Neural cell (in vitro differentiated cells): ENCODE data around the gene LMBRD2. TPM values are rescaled to one million over a fixed set of nuclear protein-coding genes. Genes with fewer than 3 reads are reported as not detected.

Source experiments
- H2AFZ ChIP-seq: fragments of 200-600, 300-800 bp; sonication (generic), shearing (Covaris generic); 2 replicates; pipeline ENCODE4 v1.6.0; 2014; ENCODE audit warnings: low read depth, mild to moderate bottlenecking, antibody characterized with exemption, low read length, moderate library complexity
- H3F3A ChIP-seq: fragments of 200-600 bp; shearing (Covaris generic); 2 replicates; pipeline ENCODE4 v1.6.1; 2016; ENCODE audit warnings: mild to moderate bottlenecking, moderate library complexity, mixed read lengths, antibody characterized with exemption, low read length; ENCODE audit not compliant: insufficient read depth, poor library complexity, severe bottlenecking
- H3K27ac ChIP-seq: fragments of 200-600, 300-800 bp; sonication (generic), shearing (Covaris generic); 2 replicates; pipeline ENCODE4 v1.5.1; 2014; ENCODE audit warnings: mild to moderate bottlenecking, low read length, moderate library complexity
- H3K27me3 ChIP-seq: fragments of 300-800, 200-600 bp; sonication (generic), shearing (Covaris generic); 2 replicates; pipeline ENCODE4 v1.6.0; 2014; ENCODE audit warnings: mild to moderate bottlenecking, low read depth, low read length, moderate library complexity; ENCODE audit not compliant: insufficient read depth
- H3K36me3 ChIP-seq: fragments of 300-800, 200-600 bp; sonication (generic), shearing (Covaris generic); 2 replicates; pipeline ENCODE4 v1.5.1; 2014; ENCODE audit warnings: mild to moderate bottlenecking, antibody characterized with exemption, low read length, moderate library complexity; ENCODE audit not compliant: insufficient read depth
- H3K4me2 ChIP-seq: fragments of 300-800, 200-600 bp; sonication (generic), shearing (Covaris generic); 2 replicates; pipeline ENCODE4 v1.6.0; 2014; ENCODE audit warnings: mild to moderate bottlenecking, low read length
- H3K4me3 ChIP-seq: fragments of 300-800, 200-600 bp; sonication (generic), shearing (Covaris generic); 2 replicates; pipeline ENCODE4 v1.5.1; 2014; ENCODE audit warnings: mild to moderate bottlenecking, low read length, moderate library complexity
- H3K79me2 ChIP-seq: fragments of 200-600 bp; shearing (Covaris generic); replicated peaks from 2 replicates; pipeline ENCODE4 v1.6.0; 2014; ENCODE audit warnings: mild to moderate bottlenecking, low read length, moderate library complexity; ENCODE audit not compliant: insufficient read depth
- H3K9ac ChIP-seq: fragments of 300-800, 200-600 bp; sonication (generic), shearing (Covaris generic); 2 replicates; pipeline ENCODE4 v1.6.1; 2016; ENCODE audit warnings: mild to moderate bottlenecking, low read length, mixed read lengths
- H3K9me2 ChIP-seq: fragments of 200-600 bp; shearing (Covaris generic); 2 replicates; pipeline ENCODE4 v1.6.1; 2016; ENCODE audit warnings: mild to moderate bottlenecking, low read length, mixed read lengths; ENCODE audit not compliant: insufficient read depth
- H3K9me3 ChIP-seq: fragments of 200-600, 300-800 bp; sonication (generic), shearing (Covaris generic); 2 replicates; pipeline ENCODE4 v1.6.1; 2016; ENCODE audit warnings: mild to moderate bottlenecking, mixed run types, low read length, moderate library complexity, mixed read lengths
- H4K20me1 ChIP-seq: fragments of 200-600 bp; shearing (Covaris generic); 2 replicates; pipeline ENCODE4 v1.6.1; 2016; ENCODE audit warnings: mild to moderate bottlenecking, mixed run types; ENCODE audit not compliant: insufficient read depth
- EP300 ChIP-seq: fragments of 450-650 bp; conservative IDR thresholded peaks from 2 replicates; pipeline ENCODE4 v1.6.1; 2014; ENCODE audit warnings: antibody characterized with exemption, mild to moderate bottlenecking, moderate library complexity; ENCODE audit not compliant: poor library complexity, severe bottlenecking
- EZH2 ChIP-seq: fragments of 200-600, 300-800 bp; shearing (Covaris generic), sonication (generic); IDR thresholded peaks from 2 replicates; pipeline ENCODE4 v1.6.1; 2014; ENCODE audit warnings: antibody characterized with exemption, low read length, borderline replicate concordance, mild to moderate bottlenecking; ENCODE audit not compliant: insufficient read depth, poor library complexity, severe bottlenecking
- MXI1 ChIP-seq: fragments of 450-650 bp; conservative IDR thresholded peaks from 2 replicates; pipeline ENCODE4 v1.6.1; 2014; ENCODE audit warnings: antibody characterized with exemption, mild to moderate bottlenecking; ENCODE audit not compliant: poor library complexity, severe bottlenecking
- POLR2AphosphoS5 ChIP-seq: IDR thresholded peaks from 2 replicates; pipeline ENCODE4 v1.6.1; 2012
- RAD21 ChIP-seq: fragments of 450-650 bp; conservative IDR thresholded peaks from 2 replicates; pipeline ENCODE4 v1.6.1; 2014; ENCODE audit warnings: antibody characterized with exemption, mild to moderate bottlenecking, moderate library complexity
- SMC3 ChIP-seq: fragments of 450-650 bp; conservative IDR thresholded peaks from 2 replicates; pipeline ENCODE4 v1.6.1; 2014; ENCODE audit warnings: antibody characterized with exemption, mild to moderate bottlenecking, moderate library complexity; ENCODE audit not compliant: poor library complexity
- TAF1 ChIP-seq: IDR thresholded peaks from 2 replicates; pipeline ENCODE4 v1.6.1; 2012; ENCODE audit warnings: low read depth
- polyA plus RNA-seq: library from polyadenylated mRNA; depleted of rRNA; stranded (reverse); fragments of >200 nt; gene quantifications from 2 replicates; pipeline ENCODE4 v1.2.3, GENCODE V29; 2014
- TF ChIP-seq, protein P1 (sequence below): fragments of 450-650 bp; IDR thresholded peaks from 2 replicates; pipeline ENCODE4 v1.5.1; 2014; ENCODE audit warnings: antibody characterized with exemption, mild to moderate bottlenecking, moderate library complexity; ENCODE audit not compliant: poor library complexity, severe bottlenecking
- TF ChIP-seq, protein P2 (sequence below): IDR thresholded peaks from 2 replicates; pipeline ENCODE4 v1.6.1; 2012; ENCODE audit warnings: borderline replicate concordance

The LMBRD2 gene
- polyA plus RNA-seq, 1 donor from 2014 or later: 25.7 TPM

DNA sequence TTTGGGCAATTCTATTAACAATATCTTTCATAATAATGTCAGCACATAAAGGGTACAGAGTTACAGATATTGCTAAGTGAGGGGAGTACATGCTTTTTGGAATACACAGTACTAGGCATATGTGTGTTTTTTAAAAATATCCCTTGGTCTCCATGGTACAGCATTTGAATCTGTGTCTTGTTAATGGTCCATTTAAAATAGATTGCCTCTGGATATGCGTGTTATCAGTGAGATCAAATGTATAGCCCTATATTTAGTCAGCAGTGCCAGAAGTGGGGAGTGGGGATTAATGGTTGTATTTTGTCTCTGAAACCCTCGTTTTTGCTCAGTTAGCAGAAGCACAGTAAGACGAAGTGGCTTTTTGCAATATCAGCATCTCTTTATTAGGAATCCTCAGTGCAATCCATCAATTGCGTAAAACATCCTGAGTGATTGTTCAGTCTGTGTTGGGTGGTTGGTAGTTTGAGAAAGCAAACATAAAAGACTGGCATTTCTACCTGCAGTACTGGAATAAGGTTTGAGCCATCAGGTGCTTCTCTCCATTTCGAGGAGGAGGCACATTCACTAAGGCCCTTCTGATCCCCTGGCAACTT lies 19.2 kb upstream of the LMBRD2 start:
- no peak overlapping the region for H3K9ac ChIP-seq
- H2AFZ ChIP-seq: no peak overlapping the region
- no peak overlapping the region for H3K27ac ChIP-seq

DNA sequence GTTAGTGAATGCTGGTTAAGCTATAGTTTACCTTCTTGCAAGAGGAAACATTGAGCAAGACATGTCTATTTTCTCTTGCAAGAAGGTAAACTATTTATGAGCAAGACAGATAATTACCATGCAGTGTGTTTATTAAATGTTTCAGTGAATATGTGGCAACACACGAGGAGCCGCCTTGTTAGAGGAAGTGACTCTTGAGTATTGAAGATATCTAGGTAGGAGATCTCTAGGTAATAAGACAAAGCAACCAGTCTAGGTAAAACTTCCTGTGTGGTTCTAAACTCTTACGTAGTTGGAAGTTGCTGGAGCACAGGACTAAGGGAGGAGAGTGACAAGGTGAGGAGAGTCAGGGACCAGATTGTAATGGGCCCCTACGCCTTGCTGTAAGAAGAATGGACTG lies 17.1 kb upstream of the LMBRD2 start:
- TF ChIP-seq MXI1 (no peak), EP300 (no peak), TAF1 (no peak), EZH2 (no peak), RAD21 (no peak), SMC3 (no peak)
- TF ChIP-seq, protein P1, sequence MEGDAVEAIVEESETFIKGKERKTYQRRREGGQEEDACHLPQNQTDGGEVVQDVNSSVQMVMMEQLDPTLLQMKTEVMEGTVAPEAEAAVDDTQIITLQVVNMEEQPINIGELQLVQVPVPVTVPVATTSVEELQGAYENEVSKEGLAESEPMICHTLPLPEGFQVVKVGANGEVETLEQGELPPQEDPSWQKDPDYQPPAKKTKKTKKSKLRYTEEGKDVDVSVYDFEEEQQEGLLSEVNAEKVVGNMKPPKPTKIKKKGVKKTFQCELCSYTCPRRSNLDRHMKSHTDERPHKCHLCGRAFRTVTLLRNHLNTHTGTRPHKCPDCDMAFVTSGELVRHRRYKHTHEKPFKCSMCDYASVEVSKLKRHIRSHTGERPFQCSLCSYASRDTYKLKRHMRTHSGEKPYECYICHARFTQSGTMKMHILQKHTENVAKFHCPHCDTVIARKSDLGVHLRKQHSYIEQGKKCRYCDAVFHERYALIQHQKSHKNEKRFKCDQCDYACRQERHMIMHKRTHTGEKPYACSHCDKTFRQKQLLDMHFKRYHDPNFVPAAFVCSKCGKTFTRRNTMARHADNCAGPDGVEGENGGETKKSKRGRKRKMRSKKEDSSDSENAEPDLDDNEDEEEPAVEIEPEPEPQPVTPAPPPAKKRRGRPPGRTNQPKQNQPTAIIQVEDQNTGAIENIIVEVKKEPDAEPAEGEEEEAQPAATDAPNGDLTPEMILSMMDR: no peak
- TF ChIP-seq, protein P2, sequence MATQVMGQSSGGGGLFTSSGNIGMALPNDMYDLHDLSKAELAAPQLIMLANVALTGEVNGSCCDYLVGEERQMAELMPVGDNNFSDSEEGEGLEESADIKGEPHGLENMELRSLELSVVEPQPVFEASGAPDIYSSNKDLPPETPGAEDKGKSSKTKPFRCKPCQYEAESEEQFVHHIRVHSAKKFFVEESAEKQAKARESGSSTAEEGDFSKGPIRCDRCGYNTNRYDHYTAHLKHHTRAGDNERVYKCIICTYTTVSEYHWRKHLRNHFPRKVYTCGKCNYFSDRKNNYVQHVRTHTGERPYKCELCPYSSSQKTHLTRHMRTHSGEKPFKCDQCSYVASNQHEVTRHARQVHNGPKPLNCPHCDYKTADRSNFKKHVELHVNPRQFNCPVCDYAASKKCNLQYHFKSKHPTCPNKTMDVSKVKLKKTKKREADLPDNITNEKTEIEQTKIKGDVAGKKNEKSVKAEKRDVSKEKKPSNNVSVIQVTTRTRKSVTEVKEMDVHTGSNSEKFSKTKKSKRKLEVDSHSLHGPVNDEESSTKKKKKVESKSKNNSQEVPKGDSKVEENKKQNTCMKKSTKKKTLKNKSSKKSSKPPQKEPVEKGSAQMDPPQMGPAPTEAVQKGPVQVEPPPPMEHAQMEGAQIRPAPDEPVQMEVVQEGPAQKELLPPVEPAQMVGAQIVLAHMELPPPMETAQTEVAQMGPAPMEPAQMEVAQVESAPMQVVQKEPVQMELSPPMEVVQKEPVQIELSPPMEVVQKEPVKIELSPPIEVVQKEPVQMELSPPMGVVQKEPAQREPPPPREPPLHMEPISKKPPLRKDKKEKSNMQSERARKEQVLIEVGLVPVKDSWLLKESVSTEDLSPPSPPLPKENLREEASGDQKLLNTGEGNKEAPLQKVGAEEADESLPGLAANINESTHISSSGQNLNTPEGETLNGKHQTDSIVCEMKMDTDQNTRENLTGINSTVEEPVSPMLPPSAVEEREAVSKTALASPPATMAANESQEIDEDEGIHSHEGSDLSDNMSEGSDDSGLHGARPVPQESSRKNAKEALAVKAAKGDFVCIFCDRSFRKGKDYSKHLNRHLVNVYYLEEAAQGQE: no peak
- Histone ChIP-seq H3K4me3 (no peak overlapping the region), H3K79me2 (no peaks in the 10 kb centered on the region), H3F3A (no peaks in the 10 kb centered on the region), H3K27ac (no peak overlapping the region), H3K9me3 (no peaks in the 10 kb centered on the region), H3K9ac (no peak overlapping the region), H3K27me3 (no peaks in the 10 kb centered on the region), H2AFZ (no peak overlapping the region), H3K36me3 (peaks cover 11% of the 10 kb centered on the region), H4K20me1 (no peaks in the 10 kb centered on the region), H3K4me2 (no peak overlapping the region), H3K9me2 (no peaks in the 10 kb centered on the region)

More for the DNA sequence above, 19.2 kb upstream of the LMBRD2 start:
- Histone ChIP-seq H3K9me3 (no peaks in the 10 kb centered on the region), H3K4me2 (no peak overlapping the region), H3K4me3 (no peak overlapping the region), H3K36me3 (peaks cover 11% of the 10 kb centered on the region), H3K79me2 (no peaks in the 10 kb centered on the region), H4K20me1 (no peaks in the 10 kb centered on the region), H3F3A (no peaks in the 10 kb centered on the region), H3K9me2 (no peaks in the 10 kb centered on the region), H3K27me3 (no peaks in the 10 kb centered on the region)
- TF ChIP-seq RAD21: no peak
- TF ChIP-seq POLR2AphosphoS5: no peak
- TF ChIP-seq TAF1: no peak
- TF ChIP-seq, protein P1: no peak
- no peak for TF ChIP-seq EZH2
- TF ChIP-seq EP300: no peak
- TF ChIP-seq SMC3: no peak
- no peak for TF ChIP-seq MXI1
- TF ChIP-seq, protein P2: no peak
